OCI-LY3 (cell line): ENCODE data around the gene RER1.

Experiments
- H2AFZ ChIP-seq: fragments of 200-600, 300-600 bp; shearing (Covaris generic); 2 replicates; pipeline ENCODE4 v1.6.0; 2014; ENCODE audit warnings: antibody characterized with exemption, low read depth, low read length
- H3K27ac ChIP-seq: fragments of 200-600, 300-600 bp; sonication (generic); 2 replicates; pipeline ENCODE4 v1.5.1; 2014; ENCODE audit warnings: mild to moderate bottlenecking, low read length, moderate library complexity, mixed read lengths
- H3K27me3 ChIP-seq: fragments of 200-600, 300-600 bp; sonication (generic); 2 replicates; pipeline ENCODE4 v1.6.1; 2014; ENCODE audit warnings: low read depth, low read length, mixed read lengths
- H3K36me3 ChIP-seq: fragments of 200-600, 300-600 bp; sonication (generic); replicated peaks from 2 replicates; pipeline ENCODE3; 2014; ENCODE audit warnings: low read depth, low read length, mixed read lengths
- H3K4me1 ChIP-seq: fragments of 300-600, 200-600 bp; sonication (generic); 2 replicates; pipeline ENCODE4 v1.6.1; 2014; ENCODE audit warnings: low read length, mixed read lengths
- H3K4me2 ChIP-seq: fragments of 200-600, 300-600 bp; sonication (generic); 2 replicates; pipeline ENCODE4 v1.6.1; 2014; ENCODE audit warnings: low read length, mixed read lengths
- H3K4me3 ChIP-seq: fragments of 300-600, 200-600 bp; sonication (generic); 2 replicates; pipeline ENCODE4 v1.5.1; 2014; ENCODE audit warnings: antibody characterized with exemption, mild to moderate bottlenecking, low read length, moderate library complexity
- H3K79me2 ChIP-seq: fragments of 300-600, 200-600 bp; shearing (Covaris generic); 2 replicates; pipeline ENCODE4 v1.6.1; 2014; ENCODE audit warnings: mild to moderate bottlenecking, low read length, mixed read lengths
- H3K9ac ChIP-seq: fragments of 300-600, 200-600 bp; shearing (Covaris generic); 2 replicates; pipeline ENCODE4 v1.6.0; 2014; ENCODE audit warnings: mild to moderate bottlenecking, low read length, moderate library complexity
- H3K9me3 ChIP-seq: fragments of 200-600, 300-600 bp; shearing (Covaris generic); 2 replicates; pipeline ENCODE4 v1.6.1; 2014; ENCODE audit warnings: low read length, mixed read lengths; ENCODE audit not compliant: insufficient read depth
- H4K20me1 ChIP-seq: fragments of 200-600, 300-600 bp; sonication (generic); 2 replicates; pipeline ENCODE4 v1.6.1; 2016; ENCODE audit warnings: low read length, mixed read lengths; ENCODE audit not compliant: insufficient read depth
- CTCF ChIP-seq: fragments of 200-600, 300-600 bp; sonication (generic); IDR thresholded peaks from 2 replicates; pipeline ENCODE4 v1.5.1; 2014; ENCODE audit warnings: antibody characterized with exemption, low read length, low read depth
- EZH2phosphoT487 ChIP-seq: fragments of 200-600 bp; shearing (Covaris generic); IDR thresholded peaks from 2 replicates; pipeline ENCODE4 v1.6.1; 2018; ENCODE audit warnings: antibody characterized with exemption, mixed run types, low read depth

Gene RER1

GRCh38 chr1:2404890-2405511 lies 13.4 kb downstream of the RER1 start:
- no peak for TF ChIP-seq EZH2phosphoT487
- TF ChIP-seq CTCF, result no peak
- Histone ChIP-seq H3K27ac (no peak overlapping the region), H3K9ac (no peak overlapping the region), H2AFZ (no peak overlapping the region), H3K27me3 (no peaks in the 10 kb centered on the region), H3K79me2 (no peaks in the 10 kb centered on the region), H3K4me2 (no peak overlapping the region), H3K4me1 (no peaks in the 10 kb centered on the region), H3K4me3 (no peak overlapping the region), H3K9me3 (no peaks in the 10 kb centered on the region), H3K36me3 (peaks cover 35% of the 10 kb centered on the region), H4K20me1 (no peaks in the 10 kb centered on the region)

- H3K9ac ChIP-seq, result no peak overlapping the region
- no peaks in the 10 kb centered on the region for H3K9me3 ChIP-seq
- H3K36me3 ChIP-seq, result peaks cover 29% of the 10 kb centered on the region
- no peaks in the 10 kb centered on the region for H4K20me1 ChIP-seq
- H3K4me3 ChIP-seq, result no peak overlapping the region
- no peak overlapping the region for H2AFZ ChIP-seq
- no peaks in the 10 kb centered on the region for H3K4me1 ChIP-seq
- TF ChIP-seq EZH2phosphoT487, result no peak
- H3K27me3 ChIP-seq, result no peaks in the 10 kb centered on the region
- H3K79me2 ChIP-seq, result no peaks in the 10 kb centered on the region
- H3K27ac ChIP-seq, result no peak overlapping the region
- no peak overlapping the region for H3K4me2 ChIP-seq
Measured at GRCh38 chr1:2405588-2406295, 14.1 kb downstream of the RER1 start.

- no peaks in the 10 kb centered on the region for H3K27me3 ChIP-seq
- no peak overlapping the region for H3K27ac ChIP-seq
- H3K4me3 ChIP-seq, result no peak overlapping the region
- peaks cover 3% of the 10 kb centered on the region; the same call in 1 of the 2 replicates for H3K4me1 ChIP-seq
- H4K20me1 ChIP-seq, result no peaks in the 10 kb centered on the region
- TF ChIP-seq CTCF (0 out of 2 replicates have a peak, but pooled peaks have one; percentile 5), EZH2phosphoT487 (no peak)
- no peak overlapping the region for H3K4me2 ChIP-seq
- H3K9ac ChIP-seq, result no peak overlapping the region
- H3K36me3 ChIP-seq, result peaks cover 26% of the 10 kb centered on the region
- H3K9me3 ChIP-seq, result no peaks in the 10 kb centered on the region
- H2AFZ ChIP-seq, result no peak overlapping the region
- H3K79me2 ChIP-seq, result peaks cover 2% of the 10 kb centered on the region
Measured at GRCh38 chr1:2406451-2407041, 14.9 kb downstream of the RER1 start.

- H3K27ac ChIP-seq, result no peak overlapping the region
- H3K36me3 ChIP-seq, result peaks cover 21% of the 10 kb centered on the region
- H3K79me2 ChIP-seq, result peaks cover 9% of the 10 kb centered on the region
- H3K9ac ChIP-seq, result no peak overlapping the region
- no peak overlapping the region for H3K4me3 ChIP-seq
- no peaks in the 10 kb centered on the region for H3K9me3 ChIP-seq
- no peak overlapping the region for H2AFZ ChIP-seq
- no peak overlapping the region for H3K4me2 ChIP-seq
- no peaks in the 10 kb centered on the region for H3K27me3 ChIP-seq
- no peak for TF ChIP-seq EZH2phosphoT487
- no peak for TF ChIP-seq CTCF
- H3K4me1 ChIP-seq, result peaks cover 4% of the 10 kb centered on the region; the same call in 1 of the 2 replicates
- no peaks in the 10 kb centered on the region for H4K20me1 ChIP-seq
Measured at GRCh38 chr1:2407166-2407990, 15.7 kb downstream of the RER1 start.
